Brain microvascular endothelial cell (primary cell): Measurements from ENCODE around the gene MRPS18A.
A peak's percentile ranks its signal among the peaks of the same experiment; 100 is the strongest.

Experiments used
- DNase-seq: peaks from one replicate; pipeline ENCODE4 v3.0.0-alpha.2; 2020
- H3K27ac ChIP-seq: fragments of 250-450 bp; sonication (Bioruptor Pico); 2 replicates; pipeline ENCODE4 v1.5.1; 2020; ENCODE audit warnings: mild to moderate bottlenecking, moderate library complexity
- H3K27me3 ChIP-seq: fragments of 250-450 bp; sonication (Bioruptor Pico); replicated peaks from 2 replicates; pipeline ENCODE4 v1.5.1; 2020; ENCODE audit warnings: mild to moderate bottlenecking
- H3K36me3 ChIP-seq: fragments of 250-450 bp; sonication (Bioruptor Pico); replicated peaks from 2 replicates; pipeline ENCODE4 v1.5.1; 2020; ENCODE audit warnings: mild to moderate bottlenecking
- H3K4me3 ChIP-seq: 2 replicates; pipeline ENCODE4 v1.5.1; 2011; ENCODE audit warnings: low read depth, mild to moderate bottlenecking, control low read depth, low read length, moderate library complexity
- CTCF ChIP-seq: IDR thresholded peaks from 2 replicates; pipeline ENCODE4 v1.5.1; 2011; ENCODE audit warnings: low read depth, mild to moderate bottlenecking, moderate library complexity, low read length, control low read depth, inconsistent platforms; ENCODE audit errors: missing control alignments
- in situ Hi-C: cut with HindIII; loops from 2 replicates; pipeline ENCODE4 v1.10.0; 2017; ENCODE audit warnings: low sequenced_read_pairs, low pct_ligation_motif_present

MRPS18A gene

DNA sequence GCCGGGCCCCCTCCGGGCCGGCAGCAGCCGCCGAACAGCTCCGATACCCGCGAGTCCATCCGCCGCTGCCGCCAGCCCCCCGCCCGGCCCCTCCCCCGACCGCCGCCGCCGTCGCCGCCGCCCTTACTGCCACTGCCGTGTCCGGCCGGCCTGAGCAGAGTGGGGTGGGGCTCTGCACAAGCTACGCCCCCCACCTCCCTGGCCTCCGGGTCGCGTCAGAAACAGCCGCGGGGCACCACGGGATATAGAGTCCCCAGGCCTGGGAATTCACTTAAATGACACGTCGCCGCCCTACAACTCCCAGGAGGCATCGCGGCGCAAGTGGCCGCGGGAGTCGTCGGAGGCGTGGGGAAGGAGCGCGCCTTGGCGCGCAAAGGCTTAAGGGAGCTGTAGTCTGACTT lies 58.5 kb downstream of the MRPS18A start, which contains the start of gene GTPBP2:
TSS of gene GTPBP2 (minus strand) at position 161 of the 401 bp plus-strand sequence. CDS start at position 59, 102 bp downstream.
- peak; percentile 99 for DNase-seq
- peaks cover 27% of the 10 kb centered on the region for H3K36me3 ChIP-seq
- no peaks in the 10 kb centered on the region for H3K27me3 ChIP-seq
- peak within 1 kb of the TSS; percentile 90 for H3K27ac ChIP-seq
- TF ChIP-seq CTCF: no peak
- in situ Hi-C loops: no loop called here
- H3K4me3 ChIP-seq: peak within 1 kb of the TSS; percentile 91

DNA sequence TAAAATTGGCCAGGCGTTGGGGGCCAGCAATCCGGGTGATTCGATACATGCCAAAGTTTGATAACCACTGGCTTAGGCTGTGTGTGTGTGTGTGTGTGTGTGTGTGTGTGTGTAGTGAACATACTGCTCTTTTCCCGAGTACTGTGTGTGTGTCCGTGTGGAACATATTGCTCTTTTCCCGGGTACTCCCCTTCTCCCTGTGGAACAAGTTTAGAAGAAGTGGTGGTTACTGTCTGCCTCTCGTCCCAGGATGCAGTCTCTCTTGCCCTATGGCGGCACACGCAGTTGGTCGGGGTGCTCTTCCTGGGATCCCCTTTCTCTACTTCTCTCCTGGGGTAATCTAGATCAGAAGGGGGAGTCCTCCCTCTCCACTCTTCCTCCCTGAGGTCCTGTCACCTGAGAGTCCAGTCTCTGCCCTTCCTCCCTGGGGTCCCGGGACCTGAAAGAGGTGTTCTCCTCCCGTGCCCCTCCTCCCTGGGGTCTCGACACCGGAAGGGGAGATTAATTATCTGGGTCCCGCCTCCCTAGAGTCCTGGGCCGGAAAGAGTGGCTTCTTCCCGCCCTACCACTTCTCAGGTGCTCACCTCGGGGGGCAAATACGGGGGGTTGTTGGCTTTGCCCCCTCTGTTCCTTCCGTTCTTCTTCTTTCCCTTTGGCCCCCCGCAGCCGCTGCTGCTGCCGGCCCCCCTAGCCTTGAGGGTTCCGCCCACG lies 59.0 kb downstream of the MRPS18A start:
- no peak for TF ChIP-seq CTCF
- peaks cover 32% of the 10 kb centered on the region for H3K36me3 ChIP-seq
- H3K4me3 ChIP-seq: peak overlapping the region; percentile 91
- DNase-seq: peak; percentile 42
- H3K27me3 ChIP-seq: no peaks in the 10 kb centered on the region
- in situ Hi-C loops: no loop called here
- peak overlapping the region; percentile 89 for H3K27ac ChIP-seq

DNA sequence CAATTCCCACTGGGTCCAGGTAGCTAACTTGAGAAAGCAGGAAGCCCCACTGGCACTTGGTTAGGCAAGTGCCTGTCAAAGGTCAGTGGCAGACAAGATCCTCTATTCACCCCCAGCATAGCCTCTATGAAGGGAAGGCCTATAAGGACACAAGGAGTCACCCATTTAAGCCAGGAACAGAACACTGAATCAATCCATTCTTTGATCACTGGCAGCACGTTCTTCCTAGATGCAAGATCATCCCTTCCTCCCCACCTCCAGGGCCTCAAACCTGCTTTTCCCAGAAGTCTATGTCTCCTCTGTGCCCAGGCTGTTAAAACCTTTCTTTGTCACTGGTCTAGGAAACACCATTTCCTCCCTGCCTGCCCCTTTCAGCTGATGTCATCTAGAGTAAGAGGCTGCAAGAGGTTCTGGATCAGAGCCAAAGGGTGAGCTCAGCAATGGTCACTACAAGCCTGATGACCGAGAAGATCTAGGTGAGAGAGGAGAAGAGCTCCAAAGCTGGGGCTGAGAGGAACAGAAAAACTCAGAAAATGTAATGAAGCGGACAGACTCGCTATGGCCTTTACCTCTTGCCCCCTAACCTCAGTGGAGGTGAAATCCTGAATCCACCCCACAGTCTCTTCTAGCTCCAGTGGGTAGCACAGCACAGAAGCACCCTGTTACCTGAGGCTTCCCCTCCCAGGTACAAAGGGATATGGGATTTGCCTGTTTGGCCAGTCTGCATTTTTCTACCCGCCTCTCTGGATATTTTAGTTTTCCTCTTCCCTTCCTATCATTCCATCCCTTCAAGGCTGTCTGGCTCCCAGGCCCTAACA lies 60.4 kb downstream of the MRPS18A start:
- no peak for TF ChIP-seq CTCF
- Histone ChIP-seq H3K27me3 (no peaks in the 10 kb centered on the region), H3K36me3 (peaks cover 46% of the 10 kb centered on the region), H3K4me3 (peak overlapping the region; percentile 29), H3K27ac (peak overlapping the region; percentile 86)
- in situ Hi-C loops: no loop called here
- peak; percentile 97 for DNase-seq

GRCh38 chr6:43625393-43625992 lies 62.1 kb downstream of the MRPS18A start:
- Histone ChIP-seq H3K27me3 (no peaks in the 10 kb centered on the region), H3K27ac (no peak overlapping the region), H3K4me3 (no peak overlapping the region), H3K36me3 (peaks cover 63% of the 10 kb centered on the region)
- DNase-seq: no peak
- no peak for TF ChIP-seq CTCF
- in situ Hi-C loops: no loop called here

- TF ChIP-seq CTCF: no peak
- DNase-seq: no peak
- Histone ChIP-seq H3K27me3 (no peaks in the 10 kb centered on the region), H3K36me3 (peaks cover 68% of the 10 kb centered on the region), H3K27ac (no peak overlapping the region), H3K4me3 (no peak overlapping the region)
- in situ Hi-C loops: no loop called here
Measured at GRCh38 chr6:43624786-43625288, 62.8 kb downstream of the MRPS18A start.
